Measurements from ENCODE around the gene OR1J1.

The OR1J1 gene

DNA sequence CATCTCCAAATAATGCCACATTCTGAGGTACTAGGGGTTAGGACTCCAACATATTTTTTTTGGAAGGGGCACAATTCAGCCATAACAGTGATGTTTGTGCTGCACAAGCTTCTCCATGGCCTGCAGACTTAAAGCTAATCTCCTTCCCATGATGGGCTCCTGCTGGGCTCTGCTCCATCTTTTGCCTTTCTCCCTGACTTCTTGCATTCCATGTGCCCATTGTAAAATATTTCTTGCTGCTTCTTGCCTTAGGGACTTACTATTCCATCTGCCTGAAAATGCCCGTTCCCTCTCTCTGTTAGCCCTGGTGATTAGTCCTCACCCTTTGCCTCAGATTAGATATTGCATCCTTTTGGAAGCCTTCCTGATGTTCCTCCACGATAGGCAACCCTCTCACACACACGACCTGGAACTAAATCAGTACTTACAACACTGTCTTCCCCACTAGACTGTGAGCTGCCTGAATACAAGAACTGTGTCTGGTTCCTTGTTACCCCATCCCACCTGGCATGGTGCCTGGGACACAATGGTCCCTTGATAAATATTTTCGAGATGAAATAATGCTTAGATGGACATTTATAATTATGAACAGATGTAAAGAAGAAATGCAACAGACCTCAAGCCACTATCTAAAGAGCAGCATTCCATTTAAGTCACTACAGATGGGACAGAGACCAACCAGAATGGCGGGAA lies 33.5 kb downstream of the OR1J1 start:
- no peak for DNase-seq

DNA sequence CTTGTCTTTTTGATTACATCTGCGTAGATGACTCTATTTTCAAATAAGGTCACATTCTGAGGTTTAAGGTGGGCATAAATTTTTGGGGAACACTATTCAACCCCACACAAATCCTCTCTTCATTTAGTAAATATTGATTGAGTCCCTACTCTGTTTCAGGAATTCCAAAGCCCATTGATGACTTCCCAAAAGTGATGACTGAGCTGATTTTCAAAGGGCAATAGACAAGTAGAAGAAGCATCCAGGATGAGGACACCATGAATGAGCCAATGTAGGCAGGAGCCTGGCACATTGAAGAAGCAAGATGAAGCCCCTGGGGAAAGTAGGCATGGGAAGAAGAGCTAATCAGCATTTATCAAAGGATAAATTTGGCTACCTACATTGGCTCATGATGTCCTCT lies 35.2 kb downstream of the OR1J1 start:
- no peak for DNase-seq

Measured in central memory CD4-positive, alpha-beta T cell (primary cell).